Mesenteric fat pad (tissue), 1 donor: ENCODE data around the gene LAMTOR2. TPM values are rescaled to one million over a fixed set of nuclear protein-coding genes. Genes with fewer than 3 reads are reported as not detected.
A peak's percentile ranks its signal among the peaks of the same experiment; 100 is the strongest.

Experiments used
- DNase-seq: peaks from one replicate; pipeline ENCODE4 v3.0.0-alpha.2; 2020; ENCODE audit warnings: low spot score
- total RNA-seq: library from RNA; stranded (reverse); fragmentation: NEBNext Ultra II Directional; extraction: Animal tissue kit (Norgen Biotek cat#: 25700); gene quantifications from one replicate; pipeline ENCODE4 v1.2.1, GENCODE V29; 2021
- donor health status: DM: yes; HTN: yes; CAD: no.

The LAMTOR2 gene
- total RNA-seq, 1 donor from 2014 or later: 65.5 TPM

- DNase-seq: no peak
These were observed 20.1 kb downstream of the LAMTOR2 start for GRCh38 chr1:156074661-156075060.

- DNase-seq: no peak
These were observed 20.6 kb downstream of the LAMTOR2 start for GRCh38 chr1:156075162-156075561.

- DNase-seq: no peak
These were observed 21.2 kb downstream of the LAMTOR2 start for GRCh38 chr1:156075775-156076204.

- no peak for DNase-seq
These were observed 22.2 kb downstream of the LAMTOR2 start for GRCh38 chr1:156076609-156077429.

- no peak for DNase-seq
These were observed 22.8 kb downstream of the LAMTOR2 start for GRCh38 chr1:156077430-156077760.

GRCh38 chr1:156078728-156079127, 24.1 kb downstream of the LAMTOR2 start:
- no peak for DNase-seq

- no peak for DNase-seq
These were observed 25.2 kb downstream of the LAMTOR2 start for GRCh38 chr1:156079762-156080161.

GRCh38 chr1:156080241-156080862, 25.8 kb downstream of the LAMTOR2 start:
- DNase-seq: no peak

- no peak for DNase-seq
These were observed 26.2 kb downstream of the LAMTOR2 start for GRCh38 chr1:156080863-156081179.

GRCh38 chr1:156081180-156081916, 26.8 kb downstream of the LAMTOR2 start:
- no peak for DNase-seq

- DNase-seq: no peak
These were observed 27.3 kb downstream of the LAMTOR2 start for GRCh38 chr1:156081917-156082308.

- DNase-seq: no peak
These were observed 27.9 kb downstream of the LAMTOR2 start, which contains the start of gene MEX3A for GRCh38 chr1:156082309-156083091. TSS of gene MEX3A (minus strand) at chr1:156082465. CDS start at chr1:156081998, 467 bp downstream.

GRCh38 chr1:156083800-156084790, 29.5 kb downstream of the LAMTOR2 start:
- DNase-seq: no peak

GRCh38 chr1:156086256-156086662, 31.7 kb downstream of the LAMTOR2 start:
- no peak for DNase-seq

- DNase-seq: no peak
These were observed 35.1 kb downstream of the LAMTOR2 start for GRCh38 chr1:156089704-156090103.

- DNase-seq: no peak
These were observed 35.7 kb downstream of the LAMTOR2 start for GRCh38 chr1:156090138-156090839.

- peak; percentile 95 for DNase-seq
These were observed 36.2 kb downstream of the LAMTOR2 start for GRCh38 chr1:156090840-156091188.

- DNase-seq: no peak
These were observed 37.0 kb downstream of the LAMTOR2 start for GRCh38 chr1:156091610-156092009.

GRCh38 chr1:156095906-156096508, 41.4 kb downstream of the LAMTOR2 start:
- DNase-seq: no peak
